BLaER1 (cell line): ENCODE measurements around the gene EPHA10.

Experiments used
- H3K27ac ChIP-seq: shearing (Covaris generic); formaldehyde crosslinking; 2 replicates; pipeline ENCODE4 v1.8.1; 2022
- H3K27me3 ChIP-seq: shearing (Covaris generic); formaldehyde crosslinking; 2 replicates; pipeline ENCODE4 v1.8.1; 2022
- H3K36me3 ChIP-seq: shearing (Covaris generic); formaldehyde crosslinking; 2 replicates; pipeline ENCODE4 v1.8.1; 2022
- H3K4me1 ChIP-seq: shearing (Covaris generic); formaldehyde crosslinking; 2 replicates; pipeline ENCODE4 v1.8.1; 2022
- H3K4me2 ChIP-seq: shearing (Covaris generic); formaldehyde crosslinking; 2 replicates; pipeline ENCODE4 v1.8.1; 2022
- H3K4me3 ChIP-seq: shearing (Covaris generic); formaldehyde crosslinking; 2 replicates; pipeline ENCODE4 v1.8.1; 2022
- H3K9ac ChIP-seq: shearing (Covaris generic); formaldehyde crosslinking; 2 replicates; pipeline ENCODE4 v1.8.1; 2022
- H3K9me3 ChIP-seq: shearing (Covaris generic); formaldehyde crosslinking; 2 replicates; pipeline ENCODE4 v1.8.1; 2022
- H4K20me1 ChIP-seq: shearing (Covaris generic); formaldehyde crosslinking; 2 replicates; pipeline ENCODE4 v1.8.1; 2022
- Cebpa-rat ChIP-seq: shearing (Covaris generic); IDR thresholded peaks from 2 replicates; pipeline ENCODE4 v1.8.1; 2022

Gene EPHA10

GRCh38 chr1:37734629-37735591, 30.0 kb downstream of the EPHA10 start:
- Histone ChIP-seq H3K27ac (no peak overlapping the region), H3K4me1 (no peaks in the 10 kb centered on the region), H3K4me2 (no peak overlapping the region), H3K4me3 (no peak overlapping the region), H3K9ac (no peak overlapping the region), H3K36me3 (no peaks in the 10 kb centered on the region), H4K20me1 (no peaks in the 10 kb centered on the region), H3K9me3 (no peaks in the 10 kb centered on the region), H3K27me3 (no peaks in the 10 kb centered on the region)
- no peak for TF ChIP-seq Cebpa-rat

DNA sequence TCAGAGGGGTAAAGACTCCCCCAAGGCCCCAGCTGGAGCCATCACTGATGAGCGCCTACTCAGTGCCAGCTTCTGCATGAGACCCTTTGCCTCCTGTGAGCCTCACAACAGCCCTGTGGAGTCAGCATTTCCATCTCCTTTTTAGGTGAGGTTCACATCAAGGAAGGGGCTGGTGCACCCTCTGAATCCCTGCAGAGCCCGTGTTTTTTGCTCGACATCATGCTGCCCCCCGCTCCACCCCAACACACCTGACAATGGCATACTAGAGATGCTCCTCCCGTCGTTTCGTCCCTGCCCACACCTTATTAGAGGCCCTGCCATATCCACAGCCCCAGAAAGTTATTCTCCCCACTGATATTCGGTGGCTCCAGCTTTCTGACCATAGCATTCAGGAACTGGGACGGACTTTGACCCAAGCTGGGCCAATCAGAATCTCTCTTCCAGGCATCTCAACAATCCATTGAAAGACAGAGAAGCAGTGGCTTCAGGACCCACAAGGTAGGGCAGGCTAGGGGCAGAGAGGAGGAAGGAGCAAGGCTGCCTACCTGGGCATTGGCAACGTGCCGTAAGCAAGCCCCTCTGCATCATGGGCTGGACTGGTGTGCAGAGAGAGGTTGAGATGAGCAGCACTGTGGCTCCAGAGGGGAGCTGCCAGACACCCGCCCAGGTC, 32.7 kb downstream of the EPHA10 start:
- H3K27ac ChIP-seq = no peak overlapping the region
- no peaks in the 10 kb centered on the region for H4K20me1 ChIP-seq
- H3K4me2 ChIP-seq = no peak overlapping the region
- no peaks in the 10 kb centered on the region for H3K9me3 ChIP-seq
- H3K36me3 ChIP-seq = no peaks in the 10 kb centered on the region
- peaks cover under 1% of the 10 kb centered on the region; the same call in 1 of the 2 replicates for H3K4me1 ChIP-seq
- H3K27me3 ChIP-seq = no peaks in the 10 kb centered on the region
- H3K4me3 ChIP-seq = no peak overlapping the region
- TF ChIP-seq Cebpa-rat = no peak
- H3K9ac ChIP-seq = no peak overlapping the region

- Histone ChIP-seq H3K27ac (no peak overlapping the region), H3K36me3 (no peaks in the 10 kb centered on the region), H3K9me3 (no peaks in the 10 kb centered on the region), H3K4me3 (no peak overlapping the region), H3K9ac (no peak overlapping the region), H4K20me1 (no peaks in the 10 kb centered on the region), H3K4me2 (no peak overlapping the region), H3K27me3 (no peaks in the 10 kb centered on the region), H3K4me1 (peaks cover 9% of the 10 kb centered on the region)
- TF ChIP-seq Cebpa-rat = no peak
Measured at GRCh38 chr1:37731312-37732019, 33.5 kb downstream of the EPHA10 start.

DNA sequence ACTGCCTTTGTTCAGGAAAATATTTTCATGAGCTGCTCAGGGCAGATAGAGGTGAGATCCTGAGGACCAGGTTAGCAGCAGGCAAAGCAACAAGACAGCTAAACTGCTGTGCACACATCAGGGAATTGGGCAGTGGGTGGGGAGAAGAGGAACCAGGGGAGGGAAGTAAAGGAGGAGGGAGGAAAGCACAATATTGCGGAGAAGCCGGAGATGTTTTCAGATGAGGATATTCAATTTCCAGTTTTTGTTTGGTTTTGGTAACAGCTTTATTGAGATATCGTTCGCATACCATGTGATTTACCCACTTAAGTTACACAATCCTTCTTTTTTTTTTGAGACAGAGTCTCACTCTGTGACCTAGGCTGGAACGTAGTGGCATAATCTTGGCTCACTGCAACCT, 34.5 kb downstream of the EPHA10 start:
- H4K20me1 ChIP-seq = no peaks in the 10 kb centered on the region
- no peak overlapping the region for H3K4me3 ChIP-seq
- no peaks in the 10 kb centered on the region for H3K36me3 ChIP-seq
- H3K9ac ChIP-seq = no peak overlapping the region
- H3K9me3 ChIP-seq = no peaks in the 10 kb centered on the region
- no peak overlapping the region for H3K4me2 ChIP-seq
- no peak for TF ChIP-seq Cebpa-rat
- H3K27ac ChIP-seq = no peak overlapping the region
- H3K4me1 ChIP-seq = peaks cover 19% of the 10 kb centered on the region
- H3K27me3 ChIP-seq = no peaks in the 10 kb centered on the region

DNA sequence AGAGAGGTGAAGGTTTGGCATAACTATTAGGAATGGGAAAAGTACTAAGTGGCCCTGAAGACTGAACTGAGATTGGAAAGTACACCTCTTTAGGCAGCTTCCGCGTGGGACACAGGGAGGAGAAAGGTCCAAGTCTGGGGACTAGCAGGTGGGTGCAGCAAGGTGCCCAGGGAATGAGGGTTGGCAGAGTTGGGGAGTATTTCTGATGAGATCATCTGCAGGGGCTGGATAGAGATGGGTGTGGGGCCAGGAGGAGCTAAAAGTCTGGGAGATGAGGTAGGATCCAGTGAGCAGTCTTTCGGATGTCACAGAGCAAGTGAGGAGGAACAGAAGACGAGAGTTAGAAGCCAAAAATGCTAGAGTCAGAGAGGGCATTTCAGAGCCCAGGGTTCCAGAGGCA, 36.5 kb downstream of the EPHA10 start:
- no peak overlapping the region for H3K27ac ChIP-seq
- no peak overlapping the region for H3K9ac ChIP-seq
- no peaks in the 10 kb centered on the region for H3K27me3 ChIP-seq
- peaks cover 32% of the 10 kb centered on the region for H3K4me1 ChIP-seq
- H4K20me1 ChIP-seq = no peaks in the 10 kb centered on the region
- H3K4me3 ChIP-seq = no peak overlapping the region
- H3K36me3 ChIP-seq = no peaks in the 10 kb centered on the region
- no peaks in the 10 kb centered on the region for H3K9me3 ChIP-seq
- no peak for TF ChIP-seq Cebpa-rat
- no peak overlapping the region for H3K4me2 ChIP-seq

GRCh38 chr1:37726751-37727585, 38.0 kb downstream of the EPHA10 start:
- H3K4me1 ChIP-seq = peaks cover 44% of the 10 kb centered on the region
- H3K9ac ChIP-seq = no peak overlapping the region
- H4K20me1 ChIP-seq = no peaks in the 10 kb centered on the region
- H3K36me3 ChIP-seq = no peaks in the 10 kb centered on the region
- H3K4me2 ChIP-seq = peak overlapping the region; percentile 55
- 0 out of 2 replicates have a peak overlapping the region, but pooled peaks have one; percentile 35 for H3K27ac ChIP-seq
- H3K9me3 ChIP-seq = no peaks in the 10 kb centered on the region
- no peaks in the 10 kb centered on the region for H3K27me3 ChIP-seq
- H3K4me3 ChIP-seq = no peak overlapping the region
- no peak for TF ChIP-seq Cebpa-rat

DNA sequence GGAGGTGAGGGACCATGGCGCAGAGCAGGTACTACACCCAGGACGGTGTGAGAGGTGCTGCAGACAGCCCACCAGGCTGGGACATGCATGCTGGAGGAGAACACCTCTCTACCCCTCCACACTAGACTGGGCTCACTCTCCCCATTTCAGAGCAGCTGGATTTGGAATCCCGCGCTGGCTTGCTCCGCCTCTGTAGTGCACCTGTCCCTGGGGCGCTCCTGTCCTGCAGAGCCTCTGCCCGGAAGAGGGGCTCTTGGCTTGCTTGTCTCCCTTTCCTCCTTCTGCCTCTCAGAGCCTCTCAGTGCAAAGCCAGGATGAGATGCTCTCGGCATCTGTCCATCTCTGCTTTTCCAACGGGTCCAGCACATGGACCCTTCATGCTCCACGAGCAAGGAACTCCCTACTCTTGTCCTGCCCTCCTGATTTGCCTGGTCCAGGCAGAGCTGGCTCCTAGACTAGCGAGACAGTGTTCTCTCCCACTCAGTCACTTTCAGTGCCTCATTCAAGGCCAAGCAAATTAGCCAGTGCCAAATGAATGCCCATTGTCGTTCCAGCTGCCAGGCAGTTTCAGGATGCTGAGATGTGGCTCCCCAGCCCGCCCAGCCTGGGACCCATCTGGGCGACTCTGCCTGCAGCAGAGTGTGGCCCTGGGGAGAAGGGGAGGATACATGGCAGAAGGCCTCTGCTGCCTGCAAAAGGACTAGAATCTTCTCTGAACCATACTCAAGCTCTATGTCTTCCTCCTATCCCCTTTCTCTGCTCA, 38.9 kb downstream of the EPHA10 start:
- peak overlapping the region; percentile 55 for H3K4me2 ChIP-seq
- H4K20me1 ChIP-seq = no peaks in the 10 kb centered on the region
- H3K27me3 ChIP-seq = no peaks in the 10 kb centered on the region
- 0 out of 2 replicates have a peak overlapping the region, but pooled peaks have one; percentile 35 for H3K27ac ChIP-seq
- H3K9ac ChIP-seq = no peak overlapping the region
- H3K9me3 ChIP-seq = no peaks in the 10 kb centered on the region
- H3K4me3 ChIP-seq = no peak overlapping the region
- no peaks in the 10 kb centered on the region for H3K36me3 ChIP-seq
- peaks cover 44% of the 10 kb centered on the region for H3K4me1 ChIP-seq
- TF ChIP-seq Cebpa-rat = no peak

DNA sequence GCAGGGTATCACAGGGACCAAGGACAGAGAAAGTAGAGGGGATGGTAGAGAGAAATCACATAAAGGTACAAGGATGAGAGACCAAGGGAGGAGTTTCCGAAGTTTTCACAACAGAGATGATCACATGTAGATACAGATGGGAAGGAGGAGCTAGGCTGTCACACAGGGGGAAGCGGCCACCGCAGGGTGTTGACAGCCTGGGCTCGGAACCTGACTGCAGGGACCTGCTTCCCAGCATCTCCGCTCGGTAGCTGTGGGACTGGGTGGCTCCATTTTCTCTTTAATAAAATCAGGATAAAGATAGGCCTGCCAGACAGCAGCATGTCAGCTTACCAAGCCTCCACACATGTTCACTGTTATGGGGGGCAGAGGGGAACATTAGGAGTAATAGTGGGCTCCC, 40.3 kb downstream of the EPHA10 start:
- H3K27me3 ChIP-seq = no peaks in the 10 kb centered on the region
- H3K4me2 ChIP-seq = peak overlapping the region; percentile 72
- no peak overlapping the region for H3K9ac ChIP-seq
- no peaks in the 10 kb centered on the region for H3K9me3 ChIP-seq
- H3K4me3 ChIP-seq = no peak overlapping the region
- peaks cover 44% of the 10 kb centered on the region for H3K4me1 ChIP-seq
- H3K27ac ChIP-seq = no peak overlapping the region
- no peaks in the 10 kb centered on the region for H3K36me3 ChIP-seq
- no peak for TF ChIP-seq Cebpa-rat
- H4K20me1 ChIP-seq = no peaks in the 10 kb centered on the region
